SIG-M5 treated with dmso at 0.1 percent for 504 hours (cell line): ENCODE results near the gene QSOX1.

Experiments
- DNase-seq: peaks from one replicate; lab custom pipeline; 2025; ENCODE audit not compliant: unreplicated experiment; lab: John Stamatoyannopoulos, UW

QSOX1 gene

DNA sequence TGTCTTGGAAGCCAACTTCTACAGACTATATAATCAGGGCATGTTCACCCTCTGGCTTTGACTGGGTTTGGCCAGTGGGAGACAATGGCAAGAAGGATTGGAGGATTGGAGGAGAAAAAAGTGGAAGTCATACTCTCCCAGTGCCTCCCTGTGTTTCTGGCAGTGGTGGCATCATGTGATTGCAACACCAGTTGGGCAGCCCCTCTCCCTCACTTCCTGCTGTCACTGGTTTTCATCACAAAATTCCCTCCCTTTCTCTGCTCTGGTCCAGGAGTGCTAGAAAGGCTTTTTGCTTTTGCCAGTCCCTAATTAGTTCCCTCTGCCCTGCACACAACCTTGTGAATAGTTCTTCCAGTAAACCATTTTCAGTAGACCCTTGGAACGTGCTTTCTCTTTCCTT is 3.7 kb upstream of the QSOX1 start:
- DNase-seq: peak; percentile 71

DNA sequence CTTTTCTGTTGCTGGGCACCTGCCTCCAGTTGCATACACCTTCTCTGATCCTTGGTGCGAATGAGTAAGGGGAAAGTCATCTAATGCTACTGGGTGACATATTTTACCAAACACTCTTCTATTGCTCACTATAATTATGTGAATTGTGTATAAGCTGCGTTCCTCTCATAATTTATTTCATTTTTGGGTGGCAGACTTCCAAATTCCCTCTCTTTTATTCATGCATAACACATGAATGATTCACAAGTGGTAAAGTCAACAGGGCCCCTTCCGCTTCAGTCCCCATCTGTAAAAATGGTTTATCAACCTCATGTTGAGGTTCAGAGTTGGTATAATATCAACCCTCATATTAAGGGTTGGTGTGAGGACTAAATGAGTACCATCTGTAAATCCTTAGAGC is 3.2 kb upstream of the QSOX1 start:
- no peak for DNase-seq

DNA sequence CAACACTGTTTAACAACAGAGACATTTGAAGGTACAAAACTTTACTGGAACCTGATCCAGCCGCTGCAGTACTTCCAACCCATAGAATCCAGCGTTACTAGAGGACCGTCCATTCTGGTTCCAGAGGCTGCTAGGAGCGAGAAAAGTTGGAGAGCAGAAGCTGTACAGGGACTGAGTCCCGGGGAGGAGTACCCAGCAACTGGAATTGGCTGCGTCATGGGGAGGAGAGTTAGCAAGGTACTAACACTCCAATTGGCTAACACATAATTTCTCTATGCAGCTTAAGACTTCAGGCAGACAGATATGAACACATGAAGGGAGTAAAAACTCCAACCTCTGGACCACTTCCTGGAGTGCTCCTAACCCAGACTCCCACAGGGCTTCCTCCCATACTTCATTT is 2.1 kb upstream of the QSOX1 start:
- DNase-seq: no peak

DNA sequence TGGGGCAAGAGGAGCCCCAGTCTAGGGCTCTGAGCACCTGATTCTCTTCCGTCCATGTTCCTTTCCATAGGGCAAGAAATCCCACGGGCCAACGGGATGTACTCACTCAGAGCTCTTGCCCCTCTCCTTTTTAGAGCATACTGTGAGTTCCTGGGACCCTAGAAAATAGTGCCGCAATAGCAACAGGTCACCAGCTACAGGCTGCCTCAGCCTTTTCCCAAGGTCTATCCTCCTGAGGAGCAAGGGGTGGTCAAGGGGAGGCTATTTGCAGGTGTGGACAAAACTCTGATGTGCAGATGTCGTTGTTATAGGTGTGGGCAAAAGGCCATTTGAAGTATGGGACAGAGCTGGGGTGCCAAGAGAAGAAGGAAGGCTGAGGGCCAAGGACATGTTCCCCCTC is 1.6 kb upstream of the QSOX1 start:
- DNase-seq: no peak

DNA sequence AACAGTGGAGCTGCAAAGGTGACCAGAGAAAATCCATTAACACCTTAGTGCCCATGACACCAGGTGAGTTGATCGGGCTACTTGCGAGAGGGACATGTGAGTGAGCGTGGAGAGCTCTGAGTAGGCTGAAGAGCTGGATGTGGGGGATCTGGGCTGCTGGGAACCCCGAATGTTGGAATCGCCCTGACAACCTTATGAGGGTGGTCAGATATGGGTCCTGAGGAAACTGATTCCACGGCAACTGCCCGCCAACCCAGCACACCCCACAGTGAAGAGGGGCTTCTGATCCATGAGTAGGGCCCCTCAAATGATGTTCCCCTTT is 705 bp upstream of the QSOX1 start:
- DNase-seq: no peak

DNA sequence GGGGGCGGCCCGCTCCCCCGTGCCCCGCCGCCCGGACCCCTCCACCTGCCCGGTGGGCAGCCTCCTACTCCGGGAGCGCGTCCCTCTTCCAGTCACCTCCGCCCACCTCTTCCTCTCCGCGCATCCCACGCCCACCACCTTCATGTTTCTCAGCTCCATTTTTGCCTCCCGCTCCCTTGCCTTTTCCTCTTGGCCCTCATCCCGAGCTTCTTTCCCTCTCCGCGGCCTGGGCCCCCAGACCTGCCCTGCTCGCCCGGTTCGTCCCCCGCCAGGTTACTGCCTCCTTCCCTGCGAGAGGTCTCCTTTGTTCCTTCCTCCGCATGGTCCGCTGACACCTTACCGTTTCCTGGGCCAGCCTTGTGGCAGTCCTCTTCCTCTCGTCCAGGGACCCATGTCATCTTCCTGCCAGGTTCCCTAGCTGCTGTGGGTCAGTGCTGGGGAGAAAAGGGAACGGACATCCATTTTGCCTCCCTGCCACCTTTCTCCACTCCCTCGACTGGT is 563 bp downstream of the QSOX1 start:
- no peak for DNase-seq

DNA sequence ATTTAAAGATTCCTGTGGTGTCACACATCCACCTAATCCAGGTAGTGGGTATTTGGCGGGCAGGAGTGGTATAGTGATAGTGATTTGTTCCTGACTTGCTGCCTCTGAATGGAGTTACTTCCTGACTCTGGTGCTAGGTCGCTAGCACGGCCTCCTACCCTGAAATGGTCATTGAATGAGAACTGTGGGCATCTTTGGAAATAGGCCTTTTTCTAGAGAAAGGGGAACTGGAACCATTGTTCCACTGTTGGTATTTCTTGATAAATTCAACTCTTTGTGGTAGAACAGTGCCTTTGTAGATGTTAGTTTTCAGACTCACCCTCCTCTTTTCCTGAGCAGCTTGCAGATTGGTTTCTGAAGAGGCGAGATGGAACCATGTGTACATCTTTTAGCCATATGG is 1.5 kb downstream of the QSOX1 start:
- peak; percentile 92 for DNase-seq

DNA sequence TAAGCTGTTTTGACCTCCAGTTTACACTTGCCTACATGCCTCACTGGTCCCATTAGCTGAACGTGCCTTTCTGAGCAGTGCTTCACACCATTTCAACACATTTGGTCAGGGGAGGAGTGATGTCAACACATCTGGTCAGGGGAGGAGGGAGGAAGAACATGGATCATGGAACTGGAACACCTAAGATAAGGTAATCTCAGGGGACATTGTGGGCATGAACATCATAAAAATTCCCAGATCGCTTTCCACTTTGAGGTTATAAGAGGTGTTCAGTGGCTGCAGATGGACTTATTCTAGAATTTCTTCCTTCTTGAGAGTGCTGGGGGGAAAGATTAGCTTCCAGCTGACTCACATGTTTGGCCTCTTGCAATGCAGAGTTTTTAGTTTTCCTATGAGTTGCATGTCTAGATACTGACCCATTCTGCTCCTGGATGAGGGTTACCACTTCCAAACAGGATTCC is 2.0 kb downstream of the QSOX1 start:
- peak; percentile 71 for DNase-seq

DNA sequence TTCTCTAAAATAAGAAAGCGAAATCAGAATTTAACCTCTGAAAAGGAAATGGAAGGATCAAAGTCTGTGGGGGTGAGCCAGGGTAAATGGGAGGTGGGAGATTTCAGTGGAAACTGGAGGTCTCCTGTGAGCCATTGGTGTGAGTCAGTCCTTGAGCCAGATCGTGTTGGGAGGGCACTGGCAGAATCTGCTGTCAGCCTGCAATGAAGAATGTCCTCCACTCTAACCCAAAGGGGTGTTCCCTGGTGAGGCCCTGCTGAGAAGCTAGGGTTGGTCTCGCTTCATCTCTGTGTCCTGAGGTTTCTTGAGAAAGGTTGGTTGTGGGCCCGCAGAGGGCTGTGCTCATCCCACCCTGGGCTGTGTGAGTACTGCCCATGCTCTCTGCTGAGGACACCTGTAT is 2.4 kb downstream of the QSOX1 start:
- DNase-seq: no peak

DNA sequence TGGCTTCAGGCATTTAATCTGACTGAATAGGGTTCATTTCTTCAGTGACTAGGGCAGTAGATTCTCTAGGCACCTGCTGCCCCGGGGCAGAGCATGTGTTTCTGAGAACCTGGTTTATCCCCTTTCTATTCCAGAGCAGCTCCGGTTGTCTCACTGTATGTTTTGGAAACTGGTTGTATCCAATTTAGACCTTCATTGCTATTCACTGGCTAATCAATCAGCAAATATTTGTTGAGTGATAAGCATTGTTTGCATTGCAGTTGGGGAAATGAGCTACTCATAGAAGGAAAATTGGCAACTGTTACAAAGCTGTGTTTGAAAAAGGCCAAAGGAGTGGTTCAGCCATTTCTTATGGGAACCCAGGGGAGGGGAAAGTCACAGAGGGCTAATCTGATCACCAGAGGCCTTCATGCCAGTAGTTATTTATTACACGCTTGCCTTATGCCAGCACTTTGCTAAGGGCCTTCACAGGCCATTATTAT is 2.9 kb downstream of the QSOX1 start:
- peak; percentile 46 for DNase-seq

DNA sequence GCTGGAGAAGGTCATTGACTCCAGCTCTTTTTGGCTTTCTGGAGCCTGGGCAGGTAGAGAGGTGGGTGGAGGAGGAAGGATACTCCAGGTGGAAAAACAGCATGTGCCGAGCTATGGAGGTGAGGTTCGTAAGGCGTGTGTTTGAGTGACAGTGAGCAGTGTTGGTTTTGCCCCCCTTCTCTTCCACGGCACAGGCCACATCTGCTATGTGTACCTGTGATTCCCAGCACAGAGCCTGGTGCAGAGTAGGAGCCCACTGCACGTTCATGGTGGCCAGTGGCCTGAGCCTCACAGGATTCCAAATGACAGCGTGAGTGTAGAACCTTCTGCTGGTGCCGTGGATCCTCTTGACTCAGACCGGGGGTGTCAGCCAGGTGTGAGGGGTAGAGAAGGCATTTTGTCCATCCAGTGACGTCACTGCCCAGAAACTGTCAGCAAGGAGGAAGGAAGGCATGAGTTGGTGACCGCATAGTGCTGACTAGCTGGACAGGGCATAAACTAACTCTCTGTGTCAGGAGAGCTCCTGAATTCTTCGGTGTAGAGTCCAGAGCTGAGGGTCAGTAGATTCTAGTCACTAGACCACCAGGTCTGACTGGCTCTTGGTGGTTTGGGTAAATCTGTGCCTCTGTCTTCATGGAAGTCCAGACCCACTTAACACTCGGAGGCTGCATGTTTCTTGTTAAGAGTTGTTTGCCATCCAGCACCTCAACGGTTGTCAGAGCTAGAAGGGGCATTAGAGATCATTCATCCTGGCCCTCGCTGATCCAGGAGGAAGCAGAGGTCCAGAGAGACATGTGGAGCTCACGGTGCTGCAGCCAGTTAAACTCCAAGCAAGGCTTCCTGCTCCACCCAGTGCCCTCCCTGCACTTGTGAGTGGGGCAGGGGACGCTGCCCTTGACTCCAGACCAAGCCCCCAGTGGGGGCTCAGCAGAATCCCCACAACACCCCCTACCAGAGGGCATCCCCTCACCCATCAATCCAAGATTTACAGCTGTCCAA is 3.8 kb downstream of the QSOX1 start:
- no peak for DNase-seq

DNA sequence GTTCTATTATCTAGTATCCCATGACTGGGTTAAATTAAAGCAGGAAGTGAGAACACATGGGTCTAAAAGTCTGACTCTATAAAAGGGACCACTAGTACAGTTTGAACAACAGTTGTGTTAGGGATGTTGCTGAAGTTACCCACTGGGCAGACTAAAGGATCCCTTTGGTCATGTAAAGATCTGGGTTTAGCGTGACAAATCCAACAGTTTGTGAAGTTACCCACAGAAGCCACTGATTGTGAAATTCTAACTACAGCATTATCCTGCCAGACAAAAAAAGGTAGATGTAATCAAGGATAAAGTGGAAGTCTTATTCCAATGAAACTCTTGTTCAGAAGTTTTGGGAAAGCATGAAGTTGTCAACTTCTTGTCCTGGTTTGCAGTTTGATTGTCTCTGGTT is 5.7 kb downstream of the QSOX1 start:
- DNase-seq: peak; percentile 95

DNA sequence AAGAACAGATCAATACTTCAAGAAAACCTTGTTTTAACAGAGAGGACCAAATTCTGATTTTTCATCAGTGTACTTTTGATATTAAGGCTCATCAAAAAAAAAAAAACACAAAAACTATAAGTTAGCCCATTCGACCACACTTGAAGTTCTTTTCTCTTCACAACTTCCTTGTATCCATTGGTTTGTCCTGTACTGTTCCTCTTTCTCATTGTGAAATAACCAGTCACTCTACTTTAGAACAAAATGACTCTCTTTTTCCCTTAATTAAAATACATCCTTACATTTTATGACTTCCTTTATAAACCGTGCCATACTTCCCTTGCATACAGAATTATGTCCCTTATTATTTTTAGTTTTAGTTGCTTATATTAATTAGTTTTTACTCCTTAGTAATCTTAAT is 8.4 kb downstream of the QSOX1 start:
- DNase-seq: peak; percentile 95

DNA sequence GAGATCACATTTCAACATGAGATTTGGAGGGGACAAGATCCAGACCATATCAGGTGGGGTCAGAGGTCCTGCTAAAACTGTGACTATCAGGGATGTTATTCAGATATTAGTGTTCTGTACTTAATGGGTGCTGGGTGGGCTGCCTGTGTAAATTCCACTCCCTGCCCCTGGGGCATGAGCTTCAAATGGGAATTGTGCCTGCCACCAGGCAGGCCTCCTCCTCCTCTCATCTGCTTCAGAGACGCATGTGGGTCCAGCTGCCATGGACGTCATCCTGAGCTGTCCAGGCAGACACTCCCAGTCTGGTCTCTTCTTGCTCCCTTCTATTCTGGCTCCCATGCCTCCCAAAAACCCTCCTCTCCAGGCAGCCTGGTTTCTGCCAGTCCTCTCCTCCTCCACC is 10.4 kb downstream of the QSOX1 start:
- DNase-seq: no peak

DNA sequence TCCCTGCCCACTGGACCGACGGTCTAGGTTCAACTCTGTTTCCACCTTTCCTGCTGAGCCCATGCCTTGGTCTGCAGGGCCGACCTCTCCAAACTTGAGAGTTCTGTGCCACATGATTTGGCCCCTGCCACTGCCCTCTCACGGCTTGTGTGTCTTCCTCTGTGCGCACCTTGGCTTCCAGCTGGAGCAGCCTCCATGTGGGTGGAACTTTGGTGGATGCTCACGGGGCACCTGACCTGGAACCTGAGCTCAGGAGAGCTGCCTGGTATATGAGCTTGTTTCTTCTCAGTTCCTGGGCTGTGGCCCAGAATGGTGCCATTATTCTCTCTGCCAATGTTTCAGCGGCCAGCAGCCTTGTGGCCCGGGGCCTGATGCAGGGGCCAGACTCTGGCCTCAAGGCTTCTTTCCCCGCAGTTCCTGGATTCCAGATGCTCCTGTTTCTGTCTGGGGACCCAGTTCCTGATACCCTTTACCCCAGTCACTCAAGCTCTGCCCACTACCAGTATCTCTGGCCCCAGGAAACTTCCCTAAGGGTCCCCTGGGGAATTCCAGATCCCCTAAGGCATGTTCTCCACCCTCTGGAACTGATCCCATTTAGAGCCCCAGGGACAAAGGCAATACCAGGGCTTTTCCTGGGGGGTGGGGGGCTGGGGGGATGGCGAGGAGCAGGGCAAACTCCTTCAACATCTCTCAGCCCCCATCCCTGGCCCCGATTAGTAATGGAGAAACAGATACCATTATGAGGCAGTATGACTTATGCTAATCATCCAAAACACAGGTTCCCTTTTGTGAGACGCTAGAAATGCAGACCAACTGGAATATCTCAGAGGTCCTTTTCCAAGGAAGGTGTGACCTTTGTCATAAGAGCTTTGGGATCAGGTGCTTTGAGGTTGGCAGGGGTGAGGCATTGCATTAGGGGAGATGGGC is 11.1 kb downstream of the QSOX1 start:
- DNase-seq: no peak

DNA sequence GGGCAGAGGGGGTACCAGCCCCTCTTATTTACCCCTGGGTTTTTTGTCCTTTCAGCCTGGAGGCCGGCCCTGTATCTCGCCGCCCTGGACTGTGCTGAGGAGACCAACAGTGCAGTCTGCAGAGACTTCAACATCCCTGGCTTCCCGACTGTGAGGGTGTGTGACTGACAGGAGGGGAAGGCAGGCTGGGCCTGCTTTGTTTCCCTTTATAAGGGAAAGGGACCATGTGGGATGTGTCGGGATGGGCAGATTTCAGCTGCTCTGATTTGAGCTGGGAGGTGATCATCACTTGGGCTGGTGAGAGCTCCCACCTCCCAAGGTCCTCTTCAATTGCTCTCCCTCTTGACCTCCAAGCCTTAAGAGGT is 11.7 kb downstream of the QSOX1 start:
- DNase-seq: no peak

DNA sequence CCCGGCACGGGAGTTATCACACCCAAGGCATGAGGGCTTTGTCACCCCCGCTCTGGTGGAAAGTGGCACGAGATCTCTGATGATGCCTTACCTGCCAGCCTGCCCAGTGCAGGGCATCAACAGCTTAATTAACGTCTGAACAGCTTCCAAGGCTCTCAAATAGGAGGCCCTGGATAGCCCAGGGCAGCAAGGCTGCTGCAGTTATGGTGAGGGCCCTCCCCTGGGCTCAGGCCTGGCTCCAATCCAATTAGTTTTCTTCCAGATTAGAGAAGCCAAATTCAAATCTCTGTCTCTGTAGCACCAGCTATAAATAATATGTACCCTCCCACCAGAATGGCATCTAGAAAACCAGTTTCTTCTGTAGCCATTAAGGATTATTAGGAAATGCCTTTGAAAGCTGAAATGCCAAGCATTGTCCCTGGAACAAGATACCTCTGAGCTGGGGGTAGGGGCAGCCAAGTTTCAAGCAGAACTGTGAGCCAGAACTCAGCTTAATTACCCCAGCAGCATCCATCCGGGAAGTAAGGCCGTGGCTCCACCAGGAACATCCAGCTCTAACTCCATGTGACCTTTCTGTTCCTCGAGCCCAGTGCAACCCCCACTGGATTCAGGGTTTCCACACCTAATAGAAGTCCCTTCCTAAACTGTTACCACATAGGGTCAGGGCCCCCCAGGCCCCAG is 12.5 kb downstream of the QSOX1 start:
- DNase-seq: no peak

DNA sequence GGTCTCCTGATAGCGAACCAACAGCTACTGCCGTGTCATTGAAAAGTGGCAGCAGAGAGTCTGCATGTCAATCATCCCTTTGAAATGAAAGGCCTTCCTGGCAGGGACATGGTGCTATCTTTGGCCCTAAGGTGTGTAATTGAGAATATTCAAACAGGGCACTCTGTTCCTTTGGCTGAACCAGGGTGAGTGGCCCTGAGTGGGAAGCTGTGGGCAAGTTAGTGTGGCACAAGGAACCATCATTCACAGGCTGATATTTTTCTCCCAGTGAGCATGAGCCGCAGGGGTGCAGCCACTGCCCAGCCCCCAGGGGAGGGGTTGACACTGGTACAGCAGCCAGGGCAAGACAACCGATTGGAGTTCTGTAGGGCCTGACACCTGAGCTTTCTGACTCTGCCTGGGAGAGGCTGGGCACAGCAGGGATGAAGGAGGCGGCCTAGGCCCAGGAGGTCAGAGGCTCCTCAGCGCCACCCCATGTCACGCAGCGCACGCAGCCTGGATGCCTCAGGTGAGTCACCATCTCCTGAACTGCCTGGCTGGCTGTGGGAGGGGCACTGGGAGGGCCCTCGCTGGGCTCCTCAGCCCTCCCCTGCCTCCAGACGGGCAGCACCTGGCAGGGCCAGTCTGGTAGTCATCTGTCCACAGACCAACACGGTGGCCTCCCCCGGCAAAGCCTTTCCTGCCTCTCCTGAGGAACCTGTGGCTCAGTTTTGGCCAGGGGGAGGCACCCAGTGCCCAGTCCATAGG is 13.2 kb downstream of the QSOX1 start:
- DNase-seq: peak; percentile 56

DNA sequence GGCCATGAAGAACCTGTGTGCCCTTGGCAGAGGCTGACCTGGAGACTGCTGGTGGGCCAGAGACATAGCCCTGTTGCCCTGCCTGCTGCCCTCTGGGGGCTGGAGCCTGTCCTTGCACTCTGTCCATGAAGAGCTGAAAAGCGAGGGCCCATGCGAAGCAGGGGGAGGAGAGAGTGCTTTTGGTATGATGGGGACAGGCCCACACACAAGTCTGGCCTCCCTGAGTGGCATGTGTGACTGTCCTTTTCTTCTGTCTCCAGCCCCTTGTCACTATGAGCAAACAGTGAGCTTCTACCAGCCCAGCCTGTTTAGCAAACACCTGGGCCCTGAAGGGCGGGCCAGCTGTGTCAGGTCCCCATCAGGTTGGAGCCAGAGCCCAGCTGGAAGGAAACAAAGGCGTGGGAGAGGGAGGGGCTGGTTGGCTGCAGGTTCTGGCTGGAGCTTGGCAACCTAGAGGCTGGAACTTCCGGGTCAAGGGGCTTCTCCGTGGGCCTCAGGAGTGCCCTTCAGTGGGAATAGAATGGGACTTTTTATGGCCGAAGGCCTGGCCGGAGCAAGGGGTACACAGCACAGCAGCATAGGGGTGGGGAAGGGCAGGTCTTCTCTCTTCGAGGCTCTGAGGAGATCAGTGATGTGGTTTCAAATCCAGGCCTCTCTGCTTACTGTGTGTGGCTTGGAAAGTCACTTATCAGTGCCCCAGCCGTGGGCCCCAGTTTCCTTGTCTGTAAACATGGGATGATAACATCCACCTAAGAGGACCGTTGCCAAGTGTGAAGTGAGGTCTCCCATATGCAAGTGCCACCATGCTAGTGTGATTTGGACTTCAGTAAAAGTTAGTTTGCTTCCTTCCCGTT is 14.3 kb downstream of the QSOX1 start:
- peak; percentile 44 for DNase-seq
